GM13977 (cell line): ENCODE data around the gene TTYH1.

Experiments used
- DNase-seq: peaks from one replicate; pipeline ENCODE4 v3.0.0; 2012; ENCODE audit warnings: low spot score
- CTCF ChIP-seq: IDR thresholded peaks from 2 replicates; pipeline ENCODE4 v1.5.1; 2012; ENCODE audit warnings: mild to moderate bottlenecking, control low read depth; ENCODE audit not compliant: insufficient read depth; ENCODE audit errors: extremely low read depth, missing control alignments
- in situ Hi-C: fragments of 300-500 bp; cut with MboI; formaldehyde crosslinking; loops from one replicate; pipeline ENCODE4 v1.12.0; 2022; ENCODE audit warnings: low sequenced_read_pairs, low pct_unique_long_range_greater_than_20kb, mixed read lengths, inconsistent platforms; ENCODE audit not compliant: unreplicated experiment

The TTYH1 gene

DNA sequence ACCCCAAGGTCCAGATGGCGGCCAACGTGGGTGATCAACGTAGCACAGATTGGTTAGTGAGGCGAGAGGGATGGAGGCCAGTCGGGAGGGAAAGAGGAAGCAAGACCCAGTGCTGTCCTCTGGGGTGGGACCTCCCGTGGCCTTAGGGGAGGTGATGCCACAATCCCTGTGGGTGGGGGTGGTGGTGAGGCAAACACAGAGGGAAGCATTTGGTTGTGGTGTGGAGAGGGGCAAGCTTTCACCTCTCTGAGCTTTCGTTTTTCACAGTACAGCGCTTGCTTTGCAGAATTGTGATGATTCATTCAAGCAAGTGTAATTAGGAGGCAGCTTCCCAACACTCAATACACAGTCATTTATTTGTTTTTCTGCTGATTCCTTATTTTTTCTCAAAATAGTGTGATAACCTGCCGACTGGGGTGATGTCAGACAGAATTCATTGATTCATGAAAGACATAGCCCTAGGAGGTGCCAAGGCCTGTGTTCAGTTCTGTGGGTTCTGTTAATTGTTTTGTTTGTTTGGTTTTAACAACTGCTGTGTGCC lies 36.1 kb downstream of the TTYH1 start:
- in situ Hi-C loops: loop anchor here (25.0 kb wide), 2 partner anchors 661 to 1161 kb away; partner anchors contain the start of genes PPP1R12C, ZNF524, ZNF784 and ZNF865
- no peak for DNase-seq

DNA sequence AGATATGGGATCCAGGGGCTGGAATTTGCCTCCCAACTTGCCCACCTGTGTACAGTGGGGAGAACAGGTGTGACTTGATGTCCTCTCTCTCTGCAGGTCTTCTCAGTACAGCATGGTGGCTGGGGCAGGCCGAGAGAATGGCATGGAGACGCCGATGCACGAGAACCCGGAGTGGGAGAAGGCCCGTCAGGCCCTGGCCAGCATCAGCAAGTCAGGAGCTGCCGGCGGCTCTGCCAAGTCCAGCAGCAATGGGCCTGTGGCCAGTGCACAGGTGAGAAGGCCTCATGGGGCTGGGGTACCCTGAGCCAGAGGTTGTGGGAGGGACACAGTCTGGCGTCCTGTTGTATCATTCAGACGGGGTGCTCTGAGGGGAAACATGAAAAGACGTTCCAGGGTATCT lies 36.7 kb downstream of the TTYH1 start:
- in situ Hi-C loops: loop anchor here (25.0 kb wide), 2 partner anchors 660 to 1160 kb away; partner anchors contain the start of genes PPP1R12C, ZNF524, ZNF784 and ZNF865
- no peak for DNase-seq
- no peak for TF ChIP-seq CTCF

More for the DNA sequence above, 36.1 kb downstream of the TTYH1 start:
- no peak for TF ChIP-seq CTCF

GRCh38 chr19:54452626-54453025 lies 37.4 kb downstream of the TTYH1 start:
- DNase-seq: no peak
- in situ Hi-C loops: loop anchor here (25.0 kb wide), 2 partner anchors 660 to 1160 kb away; partner anchors contain the start of genes PPP1R12C, ZNF524, ZNF784 and ZNF865
- TF ChIP-seq CTCF: no peak

- no peak for DNase-seq
- in situ Hi-C loops: loop anchor here (25.0 kb wide), 2 partner anchors 658 to 1158 kb away; partner anchors contain the start of genes PPP1R12C, ZNF524, ZNF784 and ZNF865
- TF ChIP-seq CTCF: no peak
Observed at GRCh38 chr19:54453921-54454780, 38.9 kb downstream of the TTYH1 start.

GRCh38 chr19:54454781-54455675 lies 39.8 kb downstream of the TTYH1 start:
- in situ Hi-C loops: loop anchor here (25.0 kb wide), 2 partner anchors 657 to 1157 kb away; partner anchors contain the start of genes PPP1R12C, ZNF524, ZNF784 and ZNF865
- no peak for DNase-seq
- no peak for TF ChIP-seq CTCF
